ENCODE results near the gene GIT1. TPM values are rescaled to one million over a fixed set of nuclear protein-coding genes. Genes with fewer than 3 reads are reported as not detected.

Gene GIT1
- total and polyA plus RNA-seq, 2 donors (not counting 1 experiment from before 2014, with no cell fraction given), result 12.4 to 20.1 TPM

DNA sequence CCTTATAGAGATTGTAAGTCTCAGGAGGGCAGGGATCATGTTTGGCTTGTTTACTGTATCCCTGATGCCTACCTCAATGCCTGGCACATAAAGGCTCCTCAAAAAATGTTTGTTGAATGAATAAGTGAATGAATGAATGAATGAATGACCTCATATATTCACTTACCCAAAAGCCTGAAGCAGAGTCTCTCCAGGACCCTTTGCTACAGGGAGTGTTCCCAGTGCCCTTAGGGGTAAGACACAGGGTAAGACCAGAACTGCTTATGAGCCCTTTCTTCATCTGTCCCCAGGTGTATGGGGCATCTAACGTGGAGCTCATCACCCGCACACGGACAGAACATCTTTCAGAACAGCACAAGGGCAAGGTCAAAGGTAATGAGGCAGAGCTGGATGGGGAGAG is 20.9 kb upstream of the GIT1 start:
- no peak for TF ChIP-seq EZH2 (IDR thresholded peaks at IDR 0.05; ENCODE audit: low read length, missing control alignments)
- TF ChIP-seq, protein P1, sequence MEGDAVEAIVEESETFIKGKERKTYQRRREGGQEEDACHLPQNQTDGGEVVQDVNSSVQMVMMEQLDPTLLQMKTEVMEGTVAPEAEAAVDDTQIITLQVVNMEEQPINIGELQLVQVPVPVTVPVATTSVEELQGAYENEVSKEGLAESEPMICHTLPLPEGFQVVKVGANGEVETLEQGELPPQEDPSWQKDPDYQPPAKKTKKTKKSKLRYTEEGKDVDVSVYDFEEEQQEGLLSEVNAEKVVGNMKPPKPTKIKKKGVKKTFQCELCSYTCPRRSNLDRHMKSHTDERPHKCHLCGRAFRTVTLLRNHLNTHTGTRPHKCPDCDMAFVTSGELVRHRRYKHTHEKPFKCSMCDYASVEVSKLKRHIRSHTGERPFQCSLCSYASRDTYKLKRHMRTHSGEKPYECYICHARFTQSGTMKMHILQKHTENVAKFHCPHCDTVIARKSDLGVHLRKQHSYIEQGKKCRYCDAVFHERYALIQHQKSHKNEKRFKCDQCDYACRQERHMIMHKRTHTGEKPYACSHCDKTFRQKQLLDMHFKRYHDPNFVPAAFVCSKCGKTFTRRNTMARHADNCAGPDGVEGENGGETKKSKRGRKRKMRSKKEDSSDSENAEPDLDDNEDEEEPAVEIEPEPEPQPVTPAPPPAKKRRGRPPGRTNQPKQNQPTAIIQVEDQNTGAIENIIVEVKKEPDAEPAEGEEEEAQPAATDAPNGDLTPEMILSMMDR (conservative IDR thresholded peaks at IDR 0.05 in 1 of 2, IDR thresholded peaks at IDR 0.05 in 1 of 2; ENCODE audit: low read depth in 1 of 2, low read length in 2 of 2), result no peak
- H3K4me3 ChIP-seq (replicated peaks in 1 of 4; ENCODE audit: control extremely low read depth in 1 of 4, insufficient read depth in 1 of 4, low read depth in 3 of 4, low read length in 4 of 4), result no peak overlapping the region
- no peak overlapping the region for H3K4me2 ChIP-seq (ENCODE audit: extremely low read depth, insufficient read depth, low read length)
- H4K20me1 ChIP-seq (ENCODE audit: control insufficient read depth, extremely low read depth, insufficient read depth, low read length), result no peaks in the 10 kb centered on the region
- no peak overlapping the region for H3K9ac ChIP-seq (ENCODE audit: insufficient read depth, low read length)
- no peaks in the 10 kb centered on the region for H3K36me3 ChIP-seq (ENCODE audit: control insufficient read depth, insufficient read depth, low read length)
- no peaks in the 10 kb centered on the region for H3K27me3 ChIP-seq (ENCODE audit: control insufficient read depth, insufficient read depth, low read length)
- no peak overlapping the region for H3K27ac ChIP-seq (ENCODE audit: insufficient read depth, low read length)
- H3K79me2 ChIP-seq (ENCODE audit: control insufficient read depth, insufficient read depth, low read length), result no peaks in the 10 kb centered on the region
- no peak overlapping the region for H2AFZ ChIP-seq (ENCODE audit: low read length)
- H3K9me3 ChIP-seq (ENCODE audit: control insufficient read depth, insufficient read depth, low read depth, low read length), result no peaks in the 10 kb centered on the region
- H3K4me1 ChIP-seq (ENCODE audit: control insufficient read depth, extremely low read depth, insufficient read depth, low read length), result peaks cover 5% of the 10 kb centered on the region
- no peak for DNase-seq (ENCODE audit: low read depth in 2 of 2)

DNA sequence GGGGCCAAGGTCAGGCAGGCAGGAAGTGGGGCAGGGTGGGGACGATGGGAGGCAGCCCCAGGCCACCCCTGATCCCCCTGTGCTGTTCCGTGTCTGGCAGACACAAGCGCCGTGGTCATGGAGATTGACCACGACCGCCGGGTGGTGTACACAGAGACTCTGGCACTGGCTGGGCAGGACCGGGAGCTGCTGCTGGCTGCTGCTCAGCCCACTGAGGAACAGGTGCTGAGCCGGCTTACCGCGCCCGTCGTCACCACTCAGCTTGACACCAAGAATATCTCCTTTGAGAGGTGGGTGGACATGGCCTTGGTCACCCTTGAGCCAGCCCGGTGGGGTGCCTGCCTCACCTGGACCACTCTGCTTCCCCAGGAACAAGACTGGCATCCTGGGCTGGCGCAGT is 19.5 kb upstream of the GIT1 start:
- H3K9ac ChIP-seq (ENCODE audit: insufficient read depth, low read length), result no peak overlapping the region
- no peak overlapping the region for H3K4me3 ChIP-seq (replicated peaks in 1 of 4; ENCODE audit: control extremely low read depth in 1 of 4, insufficient read depth in 1 of 4, low read depth in 3 of 4, low read length in 4 of 4)
- no peaks in the 10 kb centered on the region for H3K79me2 ChIP-seq (ENCODE audit: control insufficient read depth, insufficient read depth, low read length)
- H3K4me2 ChIP-seq (ENCODE audit: extremely low read depth, insufficient read depth, low read length), result no peak overlapping the region
- H4K20me1 ChIP-seq (ENCODE audit: control insufficient read depth, extremely low read depth, insufficient read depth, low read length), result no peaks in the 10 kb centered on the region
- DNase-seq (ENCODE audit: low read depth in 2 of 2), result no peak
- no peaks in the 10 kb centered on the region for H3K36me3 ChIP-seq (ENCODE audit: control insufficient read depth, insufficient read depth, low read length)
- no peak overlapping the region for H2AFZ ChIP-seq (ENCODE audit: low read length)
- H3K27ac ChIP-seq (ENCODE audit: insufficient read depth, low read length), result no peak overlapping the region
- TF ChIP-seq, protein P1 (conservative IDR thresholded peaks at IDR 0.05 in 1 of 2, IDR thresholded peaks at IDR 0.05 in 1 of 2; ENCODE audit: low read depth in 1 of 2, low read length in 2 of 2), result no peak
- TF ChIP-seq EZH2 (IDR thresholded peaks at IDR 0.05; ENCODE audit: low read length, missing control alignments), result no peak
- H3K9me3 ChIP-seq (ENCODE audit: control insufficient read depth, insufficient read depth, low read depth, low read length), result no peaks in the 10 kb centered on the region
- no peaks in the 10 kb centered on the region for H3K27me3 ChIP-seq (ENCODE audit: control insufficient read depth, insufficient read depth, low read length)
- no peaks in the 10 kb centered on the region for H3K4me1 ChIP-seq (ENCODE audit: control insufficient read depth, extremely low read depth, insufficient read depth, low read length)

DNA sequence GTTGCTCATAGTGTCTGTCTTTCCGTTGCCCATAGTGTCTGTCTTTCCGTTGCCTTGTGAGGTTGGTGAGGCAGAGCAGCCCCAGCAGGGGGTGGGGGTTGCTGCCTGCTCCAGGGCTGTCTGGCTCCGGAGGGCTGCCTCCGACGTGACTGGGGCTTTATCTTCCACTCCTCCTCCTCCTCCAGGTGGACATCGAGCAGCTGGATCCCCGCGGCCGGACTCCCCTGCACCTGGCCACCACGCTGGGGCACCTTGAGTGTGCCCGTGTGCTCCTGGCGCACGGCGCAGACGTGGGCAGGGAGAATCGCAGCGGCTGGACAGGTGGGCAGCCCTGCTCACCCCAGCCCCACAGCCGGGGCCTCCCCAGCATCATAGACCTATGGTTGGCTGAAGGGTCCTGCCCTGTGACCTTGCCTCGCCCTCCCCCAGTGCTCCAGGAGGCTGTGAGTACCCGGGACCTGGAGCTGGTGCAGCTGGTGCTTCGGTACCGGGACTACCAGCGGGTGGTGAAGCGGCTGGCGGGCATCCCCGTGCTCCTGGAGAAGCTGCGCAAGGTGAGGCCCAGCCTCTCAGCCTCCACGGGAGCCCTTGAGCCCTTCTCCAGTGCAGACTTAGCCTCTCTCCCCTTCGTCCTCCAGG is 18.2 kb upstream of the GIT1 start:
- TF ChIP-seq EZH2 (IDR thresholded peaks at IDR 0.05; ENCODE audit: low read length, missing control alignments), result no peak
- TF ChIP-seq, protein P1 (conservative IDR thresholded peaks at IDR 0.05 in 1 of 2, IDR thresholded peaks at IDR 0.05 in 1 of 2; ENCODE audit: low read depth in 1 of 2, low read length in 2 of 2), result no peak
- Histone ChIP-seq H3K27me3 (ENCODE audit: control insufficient read depth, insufficient read depth, low read length) (no peaks in the 10 kb centered on the region), H3K9me3 (ENCODE audit: control insufficient read depth, insufficient read depth, low read depth, low read length) (no peaks in the 10 kb centered on the region), H3K79me2 (ENCODE audit: control insufficient read depth, insufficient read depth, low read length) (no peaks in the 10 kb centered on the region), H3K4me1 (ENCODE audit: control insufficient read depth, extremely low read depth, insufficient read depth, low read length) (no peaks in the 10 kb centered on the region), H2AFZ (ENCODE audit: low read length) (no peak overlapping the region), H3K4me3 (replicated peaks in 1 of 4; ENCODE audit: control extremely low read depth in 1 of 4, insufficient read depth in 1 of 4, low read depth in 3 of 4, low read length in 4 of 4) (no peak overlapping the region), H3K4me2 (ENCODE audit: extremely low read depth, insufficient read depth, low read length) (no peak overlapping the region), H3K9ac (ENCODE audit: insufficient read depth, low read length) (no peak overlapping the region), H3K27ac (ENCODE audit: insufficient read depth, low read length) (no peak overlapping the region), H3K36me3 (ENCODE audit: control insufficient read depth, insufficient read depth, low read length) (no peaks in the 10 kb centered on the region), H4K20me1 (ENCODE audit: control insufficient read depth, extremely low read depth, insufficient read depth, low read length) (no peaks in the 10 kb centered on the region)
- no peak for DNase-seq (ENCODE audit: low read depth in 2 of 2)

Measured in fibroblast of lung (primary cell).